ENCODE measurements around the gene BHLHE40. TPM values are rescaled to one million over a fixed set of nuclear protein-coding genes. Genes with fewer than 3 reads are reported as not detected.

Gene BHLHE40
- polyA plus RNA-seq (2013, experiment 1 of 2), result 88.3 TPM
- polyA plus RNA-seq (2013, experiment 2 of 2), result 79.7 TPM

- Histone ChIP-seq H2BK120ac (ENCODE audit: low read depth, low read length) (peak within 1 kb of the TSS; percentile 100), H2AFZ (ENCODE audit: low read depth, low read length) (peak within 1 kb of the TSS; percentile 51), H3K9me3 (ENCODE audit: control insufficient read depth, low read length) (no peaks in the 10 kb centered on the region), H3K36me3 (ENCODE audit: control insufficient read depth in 1 of 2, insufficient read depth in 2 of 2, low read depth in 1 of 2, low read length in 2 of 2) (peaks cover 23 to 31% of the 10 kb centered on the region in 2 experiments), H3K18ac (ENCODE audit: low read depth in 1 of 2, low read length in 2 of 2) (peak within 1 kb of the TSS; percentile 100), H3K23ac (ENCODE audit: low read length in 2 of 2) (peak within 1 kb of the TSS; percentile 64 to 100), H2BK5ac (ENCODE audit: low read depth, low read length, poor library complexity, severe bottlenecking) (peak within 1 kb of the TSS; percentile 97), H3K4me2 (ENCODE audit: low read length, poor library complexity, severe bottlenecking) (peak within 1 kb of the TSS; percentile 82), H3K79me1 (replicated peaks; ENCODE audit: low read length, poor library complexity, severe bottlenecking) (peaks cover 4% of the 10 kb centered on the region), H3K4me1 (ENCODE audit: control insufficient read depth, insufficient read depth, low read depth, low read length) (peaks cover 26% of the 10 kb centered on the region), H3K4me3 (ENCODE audit: insufficient read depth in 1 of 2, low read depth in 1 of 2, low read length in 2 of 2) (peak within 1 kb of the TSS; percentile 92 to 99), H3K4ac (ENCODE audit: low read depth in 1 of 2, low read length in 2 of 2) (peak within 1 kb of the TSS; percentile 94 to 100), H3K27me3 (ENCODE audit: control insufficient read depth in 1 of 2, insufficient read depth in 1 of 2, low read length in 2 of 2) (no peaks in the 10 kb centered on the region), H2BK15ac (ENCODE audit: low read depth, poor library complexity, severe bottlenecking) (peak within 1 kb of the TSS; percentile 99), H4K8ac (ENCODE audit: low read length) (peak within 1 kb of the TSS; percentile 99), H3K14ac (ENCODE audit: low read length in 2 of 2) (peak within 1 kb of the TSS in 1 of 2 experiments; percentile 100), H2BK12ac (ENCODE audit: low read length in 2 of 2) (peak within 1 kb of the TSS; percentile 96 to 100), H3K9ac (ENCODE audit: low read length) (peak within 1 kb of the TSS; percentile 96), H2AK5ac (ENCODE audit: low read length, severe bottlenecking) (peak within 1 kb of the TSS; percentile 94), H4K91ac (ENCODE audit: low read length) (peak within 1 kb of the TSS; percentile 99), H3K27ac (ENCODE audit: low read length, poor library complexity, severe bottlenecking) (peak within 1 kb of the TSS; percentile 99)
- under 1% methylated on average over 50 of the region's 51 CpGs for WGBS
- DNase-seq, result no peak
Observed at GRCh38 chr3:4979428-4980228, at the start of gene BHLHE40. TSS of gene BHLHE40 (plus strand) at chr3:4979437. CDS start at chr3:4979719, 282 bp downstream.

- Histone ChIP-seq H3K4ac (ENCODE audit: low read depth in 1 of 2, low read length in 2 of 2) (no peak overlapping the region), H2BK5ac (ENCODE audit: low read depth, low read length, poor library complexity, severe bottlenecking) (no peak overlapping the region), H3K27me3 (ENCODE audit: control insufficient read depth in 1 of 2, insufficient read depth in 1 of 2, low read length in 2 of 2) (no peaks in the 10 kb centered on the region), H3K23ac (ENCODE audit: low read length in 2 of 2) (no peak overlapping the region), H3K4me3 (ENCODE audit: insufficient read depth in 1 of 2, low read depth in 1 of 2, low read length in 2 of 2) (no peak overlapping the region), H2BK12ac (ENCODE audit: low read length in 2 of 2) (no peak overlapping the region), H3K4me2 (ENCODE audit: low read length, poor library complexity, severe bottlenecking) (no peak overlapping the region), H3K18ac (ENCODE audit: low read depth in 1 of 2, low read length in 2 of 2) (no peak overlapping the region), H2AFZ (ENCODE audit: low read depth, low read length) (no peak overlapping the region), H4K91ac (ENCODE audit: low read length) (no peak overlapping the region), H2AK5ac (ENCODE audit: low read length, severe bottlenecking) (no peak overlapping the region), H3K9me3 (ENCODE audit: control insufficient read depth, low read length) (no peaks in the 10 kb centered on the region), H3K27ac (ENCODE audit: low read length, poor library complexity, severe bottlenecking) (no peak overlapping the region), H3K4me1 (ENCODE audit: control insufficient read depth, insufficient read depth, low read depth, low read length) (peaks cover 2% of the 10 kb centered on the region), H3K36me3 (ENCODE audit: control insufficient read depth in 1 of 2, insufficient read depth in 2 of 2, low read depth in 1 of 2, low read length in 2 of 2) (no peaks in the 10 kb centered on the region), H3K9ac (ENCODE audit: low read length) (no peak overlapping the region), H2BK15ac (ENCODE audit: low read depth, poor library complexity, severe bottlenecking) (no peak overlapping the region), H3K14ac (ENCODE audit: low read length in 2 of 2) (no peak overlapping the region), H3K79me1 (replicated peaks; ENCODE audit: low read length, poor library complexity, severe bottlenecking) (no peaks in the 10 kb centered on the region), H2BK120ac (ENCODE audit: low read depth, low read length) (no peak overlapping the region), H4K8ac (ENCODE audit: low read length) (no peak overlapping the region)
- DNase-seq, result no peak
- WGBS, result no CpG with 5 or more reads among the region's 1 CpG
Observed at GRCh38 chr3:4930501-4930900, 48.7 kb upstream of the BHLHE40 start.

- no peak overlapping the region for H2AFZ ChIP-seq (ENCODE audit: low read depth, low read length)
- no CpG with 5 or more reads among the region's 3 CpGs for WGBS
- H3K4me2 ChIP-seq (ENCODE audit: low read length, poor library complexity, severe bottlenecking), result no peak overlapping the region
- H3K27ac ChIP-seq (ENCODE audit: low read length, poor library complexity, severe bottlenecking), result no peak overlapping the region
- H2AK5ac ChIP-seq (ENCODE audit: low read length, severe bottlenecking), result no peak overlapping the region
- no peak overlapping the region for H3K4me3 ChIP-seq (ENCODE audit: insufficient read depth in 1 of 2, low read depth in 1 of 2, low read length in 2 of 2)
- H2BK12ac ChIP-seq (ENCODE audit: low read length in 2 of 2), result no peak overlapping the region
- no peak for DNase-seq
- no peak overlapping the region for H3K9ac ChIP-seq (ENCODE audit: low read length)
- no peak overlapping the region for H3K18ac ChIP-seq (ENCODE audit: low read depth in 1 of 2, low read length in 2 of 2)
- no peak overlapping the region for H2BK5ac ChIP-seq (ENCODE audit: low read depth, low read length, poor library complexity, severe bottlenecking)
- no peak overlapping the region for H2BK120ac ChIP-seq (ENCODE audit: low read depth, low read length)
- H3K14ac ChIP-seq (ENCODE audit: low read length in 2 of 2), result no peak overlapping the region
- H3K27me3 ChIP-seq (ENCODE audit: control insufficient read depth in 1 of 2, insufficient read depth in 1 of 2, low read length in 2 of 2), result no peaks in the 10 kb centered on the region
- no peak overlapping the region for H3K23ac ChIP-seq (ENCODE audit: low read length in 2 of 2)
- H3K79me1 ChIP-seq (replicated peaks; ENCODE audit: low read length, poor library complexity, severe bottlenecking), result no peaks in the 10 kb centered on the region
- H4K8ac ChIP-seq (ENCODE audit: low read length), result no peak overlapping the region
- H4K91ac ChIP-seq (ENCODE audit: low read length), result no peak overlapping the region
- H2BK15ac ChIP-seq (ENCODE audit: low read depth, poor library complexity, severe bottlenecking), result no peak overlapping the region
- H3K4ac ChIP-seq (ENCODE audit: low read depth in 1 of 2, low read length in 2 of 2), result no peak overlapping the region
- H3K9me3 ChIP-seq (ENCODE audit: control insufficient read depth, low read length), result no peaks in the 10 kb centered on the region
- H3K4me1 ChIP-seq (ENCODE audit: control insufficient read depth, insufficient read depth, low read depth, low read length), result no peaks in the 10 kb centered on the region
- H3K36me3 ChIP-seq (ENCODE audit: control insufficient read depth in 1 of 2, insufficient read depth in 2 of 2, low read depth in 1 of 2, low read length in 2 of 2), result no peaks in the 10 kb centered on the region
Observed at GRCh38 chr3:4934050-4934449, 45.2 kb upstream of the BHLHE40 start.

- H2BK120ac ChIP-seq (ENCODE audit: low read depth, low read length), result no peak overlapping the region
- no peak overlapping the region for H4K91ac ChIP-seq (ENCODE audit: low read length)
- no peak overlapping the region for H4K8ac ChIP-seq (ENCODE audit: low read length)
- no peak overlapping the region for H3K4me2 ChIP-seq (ENCODE audit: low read length, poor library complexity, severe bottlenecking)
- no peak overlapping the region for H3K14ac ChIP-seq (ENCODE audit: low read length in 2 of 2)
- no peak overlapping the region for H2AK5ac ChIP-seq (ENCODE audit: low read length, severe bottlenecking)
- no peak overlapping the region for H3K18ac ChIP-seq (ENCODE audit: low read depth in 1 of 2, low read length in 2 of 2)
- no peak overlapping the region for H3K27ac ChIP-seq (ENCODE audit: low read length, poor library complexity, severe bottlenecking)
- 95% methylated on average over 1 of the region's 1 CpG for WGBS
- no peak for DNase-seq
- H3K79me1 ChIP-seq (replicated peaks; ENCODE audit: low read length, poor library complexity, severe bottlenecking), result no peaks in the 10 kb centered on the region
- H3K4me1 ChIP-seq (ENCODE audit: control insufficient read depth, insufficient read depth, low read depth, low read length), result no peaks in the 10 kb centered on the region
- H2BK5ac ChIP-seq (ENCODE audit: low read depth, low read length, poor library complexity, severe bottlenecking), result no peak overlapping the region
- H3K4me3 ChIP-seq (ENCODE audit: insufficient read depth in 1 of 2, low read depth in 1 of 2, low read length in 2 of 2), result no peak overlapping the region
- no peak overlapping the region for H3K9ac ChIP-seq (ENCODE audit: low read length)
- H3K27me3 ChIP-seq (ENCODE audit: control insufficient read depth in 1 of 2, insufficient read depth in 1 of 2, low read length in 2 of 2), result no peaks in the 10 kb centered on the region
- H3K9me3 ChIP-seq (ENCODE audit: control insufficient read depth, low read length), result no peaks in the 10 kb centered on the region
- H3K4ac ChIP-seq (ENCODE audit: low read depth in 1 of 2, low read length in 2 of 2), result no peak overlapping the region
- no peak overlapping the region for H2AFZ ChIP-seq (ENCODE audit: low read depth, low read length)
- H2BK15ac ChIP-seq (ENCODE audit: low read depth, poor library complexity, severe bottlenecking), result no peak overlapping the region
- H3K36me3 ChIP-seq (ENCODE audit: control insufficient read depth in 1 of 2, insufficient read depth in 2 of 2, low read depth in 1 of 2, low read length in 2 of 2), result no peaks in the 10 kb centered on the region
- no peak overlapping the region for H3K23ac ChIP-seq (ENCODE audit: low read length in 2 of 2)
- H2BK12ac ChIP-seq (ENCODE audit: low read length in 2 of 2), result no peak overlapping the region
Observed at GRCh38 chr3:4935347-4935746, 43.9 kb upstream of the BHLHE40 start.

Measured in mesenchymal stem cell (in vitro differentiated cells and primary cell).